Mesothelial cell of epicardium (in vitro differentiated cells): ENCODE data around the gene SLC38A8. TPM values are rescaled to one million over a fixed set of nuclear protein-coding genes. Genes with fewer than 3 reads are reported as not detected.

Experiments used
- DNase-seq, 2 experiments: peaks; one replicate each; pipeline ENCODE4 v3.0.0; 2021; ENCODE audit warnings: low spot score in 2 of 2; ENCODE audit not compliant: unreplicated experiment in 2 of 2
- H3K27ac Mint-ChIP-seq: 2 replicates; pipeline ENCODE4 v1.8.0; 2021; ENCODE audit warnings: mixed read lengths
- H3K27me3 Mint-ChIP-seq: 2 replicates; pipeline ENCODE4 v1.8.0; 2021; ENCODE audit warnings: low read depth, mixed read lengths
- H3K36me3 Mint-ChIP-seq: 2 replicates; pipeline ENCODE4 v1.8.0; 2021; ENCODE audit warnings: mixed read lengths
- H3K4me1 Mint-ChIP-seq: 2 replicates; pipeline ENCODE4 v1.8.0; 2021; ENCODE audit warnings: mixed read lengths
- H3K4me3 Mint-ChIP-seq: 2 replicates; pipeline ENCODE4 v1.8.0; 2021; ENCODE audit warnings: mild to moderate bottlenecking, moderate library complexity, mixed read lengths
- H3K9me3 Mint-ChIP-seq: 2 replicates; pipeline ENCODE4 v1.8.0; 2021; ENCODE audit warnings: mixed read lengths
- CTCF ChIP-seq: fragments of 200-600 bp; sonication (generic); IDR thresholded peaks from one replicate; pipeline ENCODE4 v1.5.0; 2021; ENCODE audit warnings: antibody characterized with exemption; ENCODE audit not compliant: unreplicated experiment
- total RNA-seq: library from RNA; stranded (reverse); gene quantifications from 3 replicates; pipeline ENCODE4 v1.2.1, GENCODE V29; 2021

The SLC38A8 gene
- total RNA-seq, 1 donor from 2014 or later = not detected

- no peak overlapping the region for H3K4me3 Mint-ChIP-seq
- H3K36me3 Mint-ChIP-seq = no peaks in the 10 kb centered on the region
- H3K9me3 Mint-ChIP-seq = no peaks in the 10 kb centered on the region
- no peak for DNase-seq
- no peak for TF ChIP-seq CTCF
- peaks cover 4% of the 10 kb centered on the region for H3K4me1 Mint-ChIP-seq
- H3K27ac Mint-ChIP-seq = no peak overlapping the region
- peaks cover 11% of the 10 kb centered on the region for H3K27me3 Mint-ChIP-seq
Observed at GRCh38 chr16:84029297-84030047, 13.1 kb downstream of the SLC38A8 start.

- Mint-ChIP-seq H3K36me3 (no peaks in the 10 kb centered on the region), H3K9me3 (no peaks in the 10 kb centered on the region), H3K27me3 (peaks cover 11% of the 10 kb centered on the region), H3K27ac (no peak overlapping the region), H3K4me3 (no peak overlapping the region), H3K4me1 (peaks cover 4% of the 10 kb centered on the region)
- no peak for TF ChIP-seq CTCF
- DNase-seq = no peak
Observed at GRCh38 chr16:84027625-84028024, 15.0 kb downstream of the SLC38A8 start.

- H3K4me1 Mint-ChIP-seq = peaks cover 4% of the 10 kb centered on the region
- peaks cover 4% of the 10 kb centered on the region for H3K9me3 Mint-ChIP-seq
- H3K27me3 Mint-ChIP-seq = peaks cover 11% of the 10 kb centered on the region
- no peak overlapping the region for H3K4me3 Mint-ChIP-seq
- H3K27ac Mint-ChIP-seq = no peak overlapping the region
- no peak for TF ChIP-seq CTCF
- H3K36me3 Mint-ChIP-seq = no peaks in the 10 kb centered on the region
- DNase-seq = no peak
Observed at GRCh38 chr16:84026606-84027005, 16.0 kb downstream of the SLC38A8 start.

- Mint-ChIP-seq H3K36me3 (no peaks in the 10 kb centered on the region), H3K4me3 (no peak overlapping the region), H3K27me3 (peaks cover 2% of the 10 kb centered on the region), H3K27ac (no peak overlapping the region), H3K4me1 (peaks cover 4% of the 10 kb centered on the region), H3K9me3 (peaks cover 14% of the 10 kb centered on the region)
- no peak for DNase-seq
- TF ChIP-seq CTCF = no peak
Observed at GRCh38 chr16:84024854-84025253, 17.7 kb downstream of the SLC38A8 start.

- H3K27ac Mint-ChIP-seq = peak overlapping the region; percentile 66
- peaks cover 1% of the 10 kb centered on the region for H3K4me1 Mint-ChIP-seq
- no peaks in the 10 kb centered on the region for H3K27me3 Mint-ChIP-seq
- no peak for TF ChIP-seq CTCF
- H3K9me3 Mint-ChIP-seq = peaks cover 25% of the 10 kb centered on the region
- DNase-seq = no peak
- H3K4me3 Mint-ChIP-seq = no peak overlapping the region
- H3K36me3 Mint-ChIP-seq = no peaks in the 10 kb centered on the region
Observed at GRCh38 chr16:84022644-84023043, 20.0 kb downstream of the SLC38A8 start.
